Left renal cortex interstitium (tissue), 4 donors: ENCODE data around the gene NDUFA13. TPM values are rescaled to one million over a fixed set of nuclear protein-coding genes. Genes with fewer than 3 reads are reported as not detected.

Source experiments
- DNase-seq, 4 donors: peaks; one replicate each; pipeline ENCODE4 v3.0.0-alpha.2; 2013; ENCODE audit warnings: low read depth in 4 of 4, low spot score in 2 of 4, missing footprints in 1 of 4
- polyA plus RNA-seq, 4 donors: library from polyadenylated mRNA; unstranded; fragments of 120-200 nt; gene quantifications; one replicate each; pipeline ENCODE4 v1.2.1, GENCODE V29; 2013; ENCODE audit not compliant: insufficient read length in 4 of 4

NDUFA13 gene
- polyA plus RNA-seq, 4 donors, result 261 to 386 (median 304) TPM

DNA sequence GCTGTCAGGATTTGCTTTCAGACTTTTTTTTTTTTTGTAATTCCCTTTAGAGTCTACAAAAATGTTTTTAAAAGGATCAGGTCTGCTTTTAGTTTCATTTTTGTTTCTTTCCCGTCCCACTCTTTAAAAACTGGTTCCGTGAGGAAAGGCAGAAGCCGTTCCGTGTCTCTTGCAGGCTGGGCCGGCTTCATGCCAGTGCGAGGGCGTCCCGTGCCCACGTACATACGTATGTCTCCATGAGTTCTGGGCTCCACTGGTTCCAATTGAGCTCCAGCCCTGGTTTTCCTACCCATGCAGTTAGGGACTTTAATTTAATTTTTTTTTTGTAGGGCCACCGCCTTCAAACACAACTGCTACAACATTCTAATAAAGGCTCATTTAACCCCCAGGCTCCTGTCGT, 9.4 kb upstream of the NDUFA13 start:
- no peak for DNase-seq

GRCh38 chr19:19507354-19507753, 8.7 kb upstream of the NDUFA13 start:
- no peak for DNase-seq

- DNase-seq, result no peak
Observed at GRCh38 chr19:19508217-19508616, 7.8 kb upstream of the NDUFA13 start.

- no peak for DNase-seq
Observed at GRCh38 chr19:19510432-19510831, 5.6 kb upstream of the NDUFA13 start.

DNA sequence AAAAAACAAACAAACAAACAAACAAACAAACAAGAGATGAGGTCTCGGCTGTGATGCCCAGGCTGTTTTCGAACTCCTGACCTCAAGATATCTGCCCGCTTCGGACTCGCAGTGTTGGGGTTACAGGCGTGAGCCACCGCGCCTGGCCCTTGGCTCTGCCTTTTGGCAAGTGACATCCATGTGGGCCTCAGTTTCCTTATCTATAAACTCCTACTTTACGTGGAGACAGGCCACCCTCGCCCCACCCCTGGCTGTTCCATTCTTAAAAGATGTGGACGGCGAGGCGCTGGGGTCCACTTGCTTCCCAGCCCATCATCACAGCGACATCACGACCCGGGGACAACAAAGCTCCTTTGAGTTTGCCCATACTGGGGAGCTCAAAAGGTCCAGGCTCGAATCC, 2.3 kb upstream of the NDUFA13 start:
- no peak for DNase-seq

- DNase-seq, result peak in 2 of 4 donors; percentile 34 to 55
Observed at GRCh38 chr19:19514215-19514657, 1.8 kb upstream of the NDUFA13 start.

DNA sequence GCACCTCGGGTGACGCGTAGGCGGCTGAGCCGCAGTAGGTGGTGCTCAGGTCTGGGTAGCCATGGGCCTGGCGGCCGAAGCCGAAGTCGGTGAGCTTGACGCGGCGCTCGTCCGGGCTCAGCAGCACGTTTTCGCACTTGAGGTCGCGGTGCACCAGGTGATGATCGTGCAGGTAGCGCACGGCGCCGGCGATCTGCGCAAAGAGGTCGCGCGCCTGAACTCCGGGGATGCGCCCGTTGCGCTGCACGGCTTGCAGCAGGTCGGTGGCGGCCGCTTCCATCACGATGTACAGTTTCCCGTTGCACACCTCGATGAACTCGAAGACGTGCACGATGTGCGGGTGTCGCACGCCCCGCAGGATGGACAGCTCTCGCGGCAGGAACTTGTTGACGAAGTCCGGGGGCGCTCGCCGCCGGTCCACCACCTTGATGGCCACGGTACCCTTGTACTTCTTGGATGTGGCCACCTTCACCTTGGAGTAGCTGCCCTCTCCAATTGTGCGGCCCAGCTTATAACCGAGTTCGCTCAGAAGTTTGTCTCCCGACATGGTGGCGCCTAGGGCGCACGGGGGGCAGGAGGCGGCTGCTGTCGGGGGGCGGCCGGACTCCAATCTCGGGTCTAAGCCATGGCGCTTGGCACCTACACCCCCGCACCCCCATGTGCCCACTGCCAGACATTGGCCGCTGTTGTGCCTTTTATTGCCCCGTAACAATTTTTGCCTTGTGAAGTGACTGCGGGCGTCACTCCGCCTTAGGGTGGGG, 964 bp upstream of the NDUFA13 start, which contains the start of gene TSSK6:
TSS of gene TSSK6 (minus strand) at position 668 of the 761 bp plus-strand sequence. CDS start at position 547, 121 bp downstream.
- no peak for DNase-seq

- no peak for DNase-seq
Observed at GRCh38 chr19:19517235-19517619, 1.2 kb downstream of the NDUFA13 start.

DNA sequence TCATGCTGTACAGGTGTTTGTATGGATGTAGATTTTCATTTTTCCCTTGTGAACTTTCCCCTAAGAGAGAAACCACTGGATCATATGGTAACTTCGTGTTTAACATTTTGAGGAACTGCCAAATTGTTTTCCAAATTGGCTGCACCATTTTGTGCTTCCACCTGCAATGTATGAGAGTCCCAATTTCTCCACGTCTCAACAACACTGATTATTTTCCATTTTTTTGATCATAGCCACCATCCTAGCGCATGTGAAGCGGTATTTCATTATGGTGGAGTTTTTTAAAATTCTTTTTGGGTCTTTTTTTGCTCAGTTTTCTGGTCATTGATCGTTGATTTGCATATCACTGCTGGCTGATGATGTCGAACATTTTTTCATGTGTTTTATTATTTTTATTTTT, 5.0 kb downstream of the NDUFA13 start:
- no peak for DNase-seq

GRCh38 chr19:19523177-19523576, 7.2 kb downstream of the NDUFA13 start:
- no peak for DNase-seq

GRCh38 chr19:19524053-19524452, 8.0 kb downstream of the NDUFA13 start:
- DNase-seq, result no peak

DNA sequence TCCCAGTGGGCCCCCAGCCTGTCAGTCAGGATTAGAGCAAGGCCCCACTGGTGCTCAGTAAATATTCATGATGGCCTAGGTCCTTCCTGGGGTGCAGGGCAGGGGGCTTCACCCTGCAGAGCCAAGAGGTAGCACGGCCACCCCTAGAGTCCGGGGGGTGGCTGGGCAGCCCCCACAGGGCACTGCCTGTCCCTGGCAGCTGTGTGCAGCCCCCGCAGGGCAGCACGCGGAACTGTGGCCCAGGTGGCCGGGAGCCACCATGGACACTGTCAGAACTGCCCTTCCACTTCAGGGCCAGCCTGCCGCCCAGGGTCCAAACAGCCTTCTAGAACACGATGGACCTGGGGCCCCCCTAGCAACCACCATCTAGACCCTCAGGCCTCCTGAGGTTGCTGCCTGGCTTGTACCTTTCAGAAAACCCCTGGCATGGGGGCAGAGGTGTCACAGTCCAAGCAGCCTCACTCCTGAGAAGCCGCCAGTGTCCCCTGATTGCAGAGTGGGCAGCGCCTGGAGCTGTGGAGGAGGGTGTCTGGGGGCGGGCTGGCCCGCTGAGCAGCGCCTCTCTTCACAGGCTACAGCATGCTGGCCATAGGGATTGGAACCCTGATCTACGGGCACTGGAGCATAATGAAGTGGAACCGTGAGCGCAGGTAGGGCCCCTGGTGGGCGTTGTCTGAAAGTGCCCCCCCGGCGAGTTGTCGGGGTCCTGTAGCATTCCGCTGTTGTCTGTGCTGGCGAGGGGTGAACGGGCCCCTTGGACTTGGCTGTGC, 9.8 kb downstream of the NDUFA13 start:
- DNase-seq, result no peak

DNA sequence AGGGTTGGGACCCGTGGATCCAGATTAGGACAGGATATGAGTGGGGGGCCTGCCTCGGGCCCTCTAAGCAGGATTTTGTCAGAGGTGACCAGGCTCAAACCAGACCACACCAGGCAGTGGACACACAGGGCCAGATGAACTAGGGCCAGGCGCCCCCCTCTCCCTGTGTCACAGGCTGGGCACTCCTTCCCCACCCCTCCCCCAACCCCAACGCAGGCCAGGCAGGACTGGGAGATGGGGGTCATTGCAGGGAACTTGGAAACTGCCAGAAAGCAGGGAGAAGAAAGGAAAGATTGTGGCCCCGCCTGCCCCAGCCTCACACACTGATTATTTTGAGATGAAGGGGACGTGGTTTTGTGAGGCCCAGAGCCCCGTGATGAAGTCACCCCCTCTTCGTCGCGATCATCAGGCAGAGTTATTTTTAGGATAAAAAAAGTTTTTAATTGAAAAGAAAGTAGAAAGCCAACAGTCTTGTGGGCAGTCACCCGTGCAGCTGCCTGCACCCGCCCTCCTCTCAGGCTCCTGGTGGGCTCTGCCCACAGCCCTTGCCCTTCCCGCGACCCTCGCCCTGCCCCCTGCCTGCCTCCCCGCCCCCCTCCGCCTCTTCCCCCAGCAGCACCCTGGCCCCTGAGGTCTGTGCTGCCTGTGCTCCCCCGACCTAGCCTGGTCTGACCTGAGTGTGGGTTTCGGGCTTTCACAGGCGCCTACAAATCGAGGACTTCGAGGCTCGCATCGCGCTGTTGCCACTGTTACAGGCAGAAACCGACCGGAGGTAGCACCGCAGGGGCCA, 10.8 kb downstream of the NDUFA13 start:
- DNase-seq, result no peak

DNA sequence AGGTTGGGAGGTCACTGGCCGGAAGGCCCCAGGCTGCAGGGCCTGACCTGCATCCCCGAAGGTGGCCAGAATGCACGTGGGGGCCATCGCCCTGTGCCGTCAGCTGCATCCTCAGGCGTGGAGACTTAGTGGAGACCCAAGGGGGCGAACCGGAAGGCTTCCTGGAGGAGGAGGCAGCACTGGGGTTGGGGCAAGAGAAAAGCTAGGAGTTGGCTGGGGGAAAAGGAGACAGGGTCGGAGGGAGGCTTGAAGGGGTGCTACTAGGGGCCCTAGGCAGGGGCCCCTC, 11.3 kb downstream of the NDUFA13 start:
- DNase-seq, result no peak

DNA sequence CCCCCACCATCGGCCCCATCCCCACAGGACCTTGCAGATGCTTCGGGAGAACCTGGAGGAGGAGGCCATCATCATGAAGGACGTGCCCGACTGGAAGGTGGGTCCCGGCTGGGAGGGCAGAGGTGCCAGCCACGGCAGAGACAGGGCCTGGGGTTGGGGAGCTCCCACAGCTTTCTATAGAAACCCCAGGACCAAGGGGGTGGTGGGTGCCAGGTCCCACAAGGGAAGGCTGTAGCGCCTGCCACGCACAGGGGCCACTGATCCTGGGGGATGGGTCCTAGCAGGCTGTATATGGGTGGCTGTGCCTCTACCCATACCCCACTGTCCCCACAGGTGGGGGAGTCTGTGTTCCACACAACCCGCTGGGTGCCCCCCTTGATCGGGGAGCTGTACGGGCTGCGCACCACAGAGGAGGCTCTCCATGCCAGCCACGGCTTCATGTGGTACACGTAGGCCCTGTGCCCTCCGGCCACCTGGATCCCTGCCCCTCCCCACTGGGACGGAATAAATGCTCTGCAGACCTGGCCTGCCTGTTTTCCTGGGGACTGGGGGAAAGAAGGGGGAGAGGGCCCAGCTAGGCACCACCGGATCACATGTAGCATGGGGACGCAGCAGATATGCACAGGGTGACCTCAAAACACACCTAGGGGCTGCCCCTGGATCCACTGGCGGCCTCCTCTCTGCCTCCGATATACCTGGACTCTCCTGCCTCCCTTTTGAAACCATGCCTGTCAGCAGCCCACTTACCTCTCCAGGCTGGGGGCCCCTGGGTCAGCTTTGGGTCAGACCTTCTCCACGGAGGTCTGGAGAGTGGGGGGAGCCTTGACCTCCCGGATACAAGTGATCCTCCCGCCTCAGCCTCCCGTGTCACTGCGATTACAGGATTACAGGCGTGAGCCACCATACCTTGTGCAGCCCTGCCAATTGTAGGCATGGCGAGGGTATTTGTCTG, 11.9 kb downstream of the NDUFA13 start:
- no peak for DNase-seq

- DNase-seq, result no peak
Observed at GRCh38 chr19:19528721-19529490, 12.9 kb downstream of the NDUFA13 start, which contains the start of gene YJEFN3. Gene YJEFN3 (plus strand): TSS chr19:19528911. CDS start chr19:19528933, 22 bp downstream.

GRCh38 chr19:19529783-19530422, 13.9 kb downstream of the NDUFA13 start:
- no peak for DNase-seq

DNA sequence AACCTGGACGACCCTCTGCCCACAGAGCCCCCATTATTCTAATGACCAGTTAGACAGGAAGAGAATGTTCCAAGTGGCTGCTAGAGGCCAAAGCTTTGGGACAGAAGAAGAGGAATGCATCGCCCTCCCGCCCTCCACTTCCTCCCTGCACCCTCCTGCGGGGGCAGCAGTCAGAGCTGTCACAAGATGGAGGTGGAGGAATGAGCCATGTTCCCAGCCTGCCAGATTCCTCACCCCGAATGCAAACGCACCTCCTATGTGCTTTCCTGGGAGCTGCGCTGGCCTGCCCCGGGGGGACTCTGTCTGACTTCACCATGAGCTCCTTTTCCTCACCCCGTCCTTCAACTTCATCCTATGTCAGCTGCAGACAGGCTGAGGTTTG, 14.4 kb downstream of the NDUFA13 start:
- DNase-seq, result no peak

GRCh38 chr19:19530889-19531288, 14.9 kb downstream of the NDUFA13 start:
- DNase-seq, result no peak
